CD4-positive, alpha-beta T cell treated with Interleukin-12 subunit alpha and Interleukin-12 subunit beta, for 1 hour (primary cell): ENCODE results near the gene P4HB.
"Not testable (repeated sequence)": the region's sequence is repeated elsewhere in the genome, so short reads cannot be mapped to it uniquely, and the experiment has no call there.

Experiments
- DNase-seq: peaks from one replicate; pipeline ENCODE4 v3.0.0-alpha.2; 2020

P4HB gene

GRCh38 chr17:81844887-81845286 lies 15.4 kb downstream of the P4HB start:
- no peak for DNase-seq

- no peak for DNase-seq
Measured at GRCh38 chr17:81844327-81844851, 15.9 kb downstream of the P4HB start.

- DNase-seq: no peak
Measured at GRCh38 chr17:81843713-81844326, 16.5 kb downstream of the P4HB start.

GRCh38 chr17:81842725-81843504 lies 17.4 kb downstream of the P4HB start:
- DNase-seq: no peak

- no peak for DNase-seq
Measured at GRCh38 chr17:81842378-81842724, 18.0 kb downstream of the P4HB start.

DNA sequence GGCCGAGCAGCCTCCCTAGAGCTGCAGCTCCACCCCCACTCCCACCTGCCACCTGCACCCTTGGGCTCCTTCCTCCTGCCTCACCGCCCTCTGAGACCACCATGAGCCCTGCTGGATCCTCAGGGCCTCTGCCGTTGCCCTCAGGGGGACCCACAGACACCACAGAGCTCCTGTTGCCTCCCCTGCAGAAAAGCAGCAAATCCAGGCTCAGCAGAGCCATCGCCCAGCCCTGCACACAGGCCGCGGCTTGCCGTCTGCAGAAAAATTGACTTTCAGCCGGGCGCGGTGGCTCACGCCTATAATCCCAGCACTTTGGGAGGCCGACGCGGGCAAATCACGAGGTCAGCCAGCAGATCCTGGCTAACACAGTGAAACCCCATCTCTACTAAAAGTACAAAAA lies 18.5 kb downstream of the P4HB start:
- no peak for DNase-seq

GRCh38 chr17:81840826-81841778 lies 19.2 kb downstream of the P4HB start:
- DNase-seq: no peak

DNA sequence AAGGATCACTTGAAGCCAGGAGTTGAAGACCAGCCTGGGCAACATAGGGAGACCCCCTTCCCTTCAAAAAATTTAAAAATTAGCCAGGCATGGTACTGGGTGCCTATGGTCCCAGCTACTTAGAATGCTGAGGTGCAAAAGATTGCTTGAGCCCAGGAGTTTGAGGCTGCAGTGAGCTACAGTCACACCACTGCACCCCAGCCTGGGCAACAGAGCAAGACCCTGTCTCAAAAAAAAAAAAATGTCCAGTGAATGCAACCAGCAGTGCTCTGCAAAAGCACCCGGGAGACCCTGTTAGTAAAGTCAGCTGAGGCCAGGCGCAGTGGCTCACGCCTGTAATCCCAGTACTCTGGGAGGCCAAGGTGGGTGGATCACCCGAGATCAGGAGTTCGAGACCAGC lies 20.3 kb downstream of the P4HB start:
- DNase-seq: not testable (repeated sequence)

DNA sequence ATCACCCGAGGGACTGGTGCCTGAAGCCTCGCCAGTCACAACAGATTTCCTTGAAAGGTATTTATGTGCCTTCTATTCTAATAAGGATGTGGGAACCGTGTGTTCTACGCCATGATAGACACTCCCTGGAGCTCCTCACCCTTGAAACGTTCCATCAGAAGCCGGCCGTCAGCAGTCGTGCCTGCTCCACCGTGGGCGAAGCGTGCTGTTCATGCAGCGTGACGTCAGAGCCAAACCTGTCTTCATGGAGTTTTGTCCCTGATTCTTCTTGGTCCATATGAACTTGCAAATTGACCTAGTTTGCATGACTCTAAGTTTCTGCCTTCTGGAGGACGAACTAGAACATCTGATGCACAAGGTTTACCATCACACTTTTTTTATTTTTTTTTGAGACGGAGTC lies 21.0 kb downstream of the P4HB start:
- DNase-seq: no peak

GRCh38 chr17:81838753-81839255 lies 21.5 kb downstream of the P4HB start:
- DNase-seq: no peak

- no peak for DNase-seq
Measured at GRCh38 chr17:81837641-81838040, 22.7 kb downstream of the P4HB start.

DNA sequence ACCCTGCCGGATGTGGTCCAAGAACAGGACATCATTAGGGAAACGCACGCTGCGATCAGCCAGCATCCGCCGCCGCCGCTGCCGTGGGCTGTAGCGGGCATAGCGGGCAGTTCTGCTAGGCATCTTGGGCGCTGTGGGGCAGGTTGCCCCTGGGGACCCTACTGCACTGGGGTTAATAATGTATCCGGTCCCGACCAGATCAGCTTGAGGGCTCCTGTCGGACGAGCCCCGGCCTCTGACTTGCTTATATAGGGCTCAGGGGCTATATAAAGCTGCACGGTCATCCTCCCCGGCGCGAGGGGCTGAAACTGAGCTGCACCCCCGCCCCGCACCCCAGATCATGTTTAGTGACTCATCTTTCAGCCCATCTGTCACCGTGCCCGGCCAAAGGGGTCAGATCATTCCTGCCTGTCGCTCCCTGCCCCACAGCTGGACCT lies 25.5 kb downstream of the P4HB start, which contains the start of gene PPP1R27:
PPP1R27 (minus strand) TSS at position 220 of the 437 bp plus-strand sequence; CDS start at position 123, 97 bp downstream.
- no peak for DNase-seq

GRCh38 chr17:81833921-81834830 lies 26.2 kb downstream of the P4HB start:
- DNase-seq: no peak

GRCh38 chr17:81833160-81833920 lies 27.0 kb downstream of the P4HB start, which contains the start of gene MCRIP1:
MCRIP1 (minus strand) TSS chr17:81833291; CDS start chr17:81824506, 8,785 bp downstream.
- DNase-seq: peak; percentile 95

- DNase-seq: peak; percentile 27
Measured at GRCh38 chr17:81832608-81833159, 27.7 kb downstream of the P4HB start.

DNA sequence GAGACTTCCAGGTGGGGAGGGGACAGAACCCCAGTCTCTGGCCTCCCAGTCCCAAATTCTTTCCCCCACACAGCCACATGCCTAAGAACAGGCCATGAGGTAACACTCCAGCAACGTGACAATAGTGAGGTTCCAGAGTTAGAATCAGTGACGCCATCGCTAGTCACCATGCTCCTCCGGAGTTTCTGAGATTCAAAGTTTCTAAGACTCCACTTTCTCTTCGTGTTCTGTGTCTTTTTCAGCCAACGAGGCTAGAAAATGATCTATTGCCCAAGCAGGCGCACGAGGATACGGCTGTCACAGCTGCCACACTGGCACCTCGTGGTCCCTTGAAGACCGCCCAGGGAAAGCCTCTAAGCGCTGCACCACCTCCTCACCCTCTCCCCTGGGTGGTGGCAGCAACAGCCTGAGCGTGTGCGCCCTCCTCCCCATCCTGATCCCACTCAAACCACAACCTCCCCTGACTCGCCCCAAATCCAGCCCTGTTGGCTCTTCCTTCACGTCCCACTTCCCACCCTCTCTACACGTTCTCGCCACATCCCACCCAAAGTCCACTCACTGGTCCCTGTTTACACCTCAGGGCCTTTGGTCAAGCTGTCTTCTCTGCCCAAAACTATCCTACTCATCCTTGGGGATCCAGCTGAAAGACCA lies 28.3 kb downstream of the P4HB start:
- DNase-seq: peak; percentile 52

DNA sequence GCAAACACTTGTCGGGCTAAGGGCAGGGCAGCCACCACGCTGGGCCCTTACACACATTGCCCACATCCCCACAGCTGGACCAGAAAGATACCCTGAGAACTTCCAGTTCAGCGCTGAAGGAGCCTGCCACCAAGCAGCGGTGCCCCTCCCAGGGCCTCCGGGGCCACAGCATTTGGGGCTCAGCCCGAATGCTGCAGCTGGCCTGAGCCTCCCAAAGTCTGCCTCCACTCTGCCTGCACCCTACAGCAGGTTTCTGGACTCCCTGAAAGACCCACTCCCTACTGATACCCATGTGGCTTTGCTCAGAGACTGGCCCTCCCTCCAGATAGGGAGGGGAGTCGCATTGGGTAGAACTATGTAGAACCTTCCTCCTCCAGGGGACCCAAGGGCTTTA lies 28.8 kb downstream of the P4HB start:
- no peak for DNase-seq

DNA sequence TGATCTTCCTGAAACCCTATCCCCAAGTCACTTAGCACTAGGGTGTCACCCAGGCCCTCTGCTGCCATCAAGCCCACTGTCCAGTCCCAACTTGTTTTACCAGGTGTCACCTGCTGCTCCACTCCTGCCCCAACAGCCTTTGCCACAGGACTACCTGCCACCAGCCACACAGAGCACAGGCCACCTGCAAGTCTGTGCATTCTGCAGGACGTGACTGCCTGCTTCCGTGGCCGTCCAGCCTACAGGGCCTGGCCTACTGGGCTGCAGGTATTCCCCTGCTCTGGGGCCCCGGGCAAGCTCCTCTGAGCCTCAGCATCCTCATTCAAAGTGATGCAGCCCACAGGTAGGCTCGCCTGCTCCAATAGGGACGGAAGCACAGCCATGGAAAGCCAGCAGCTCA lies 30.5 kb downstream of the P4HB start:
- DNase-seq: no peak

DNA sequence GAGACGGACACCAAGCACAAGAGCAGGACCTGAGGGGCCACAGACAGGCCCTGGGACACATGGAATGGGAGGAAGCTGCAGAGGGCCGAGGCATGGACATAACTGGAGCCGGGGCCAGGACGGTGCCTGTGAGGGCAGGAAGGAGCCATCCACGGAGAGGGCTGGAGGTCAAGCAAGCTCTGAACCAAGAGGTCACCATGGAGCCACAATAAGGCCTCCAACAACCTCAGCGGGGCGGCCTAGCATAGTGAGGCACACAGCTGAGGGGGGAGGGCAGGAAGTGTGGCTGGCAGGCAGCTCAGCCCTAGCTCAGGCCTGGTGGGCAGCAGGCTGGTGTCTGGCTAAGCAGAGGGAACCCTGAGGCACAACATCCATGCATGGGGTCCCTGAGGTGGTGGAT lies 31.7 kb downstream of the P4HB start:
- no peak for DNase-seq
